SK-MEL-5 (cell line): ENCODE results near the gene CLPTM1L. TPM values are rescaled to one million over a fixed set of nuclear protein-coding genes. Genes with fewer than 3 reads are reported as not detected.
"Not testable (repeated sequence)": the region's sequence is repeated elsewhere in the genome, so short reads cannot be mapped to it uniquely, and the experiment has no call there.

Experiments
- DNase-seq: peaks from one replicate; pipeline ENCODE4 v3.0.0-alpha.2; 2016; ENCODE audit warnings: low read depth, low spot score
- in situ Hi-C: cut with HindIII; loops from 2 replicates; pipeline ENCODE4 v1.10.0; 2016; ENCODE audit warnings: low sequenced_read_pairs, high pct_unique_total_duplicates, low pct_unique_long_range_greater_than_20kb
- total RNA-seq: library from RNA; depleted of rRNA; stranded (reverse); fragments of >200 nt; shearing (Covaris generic); gene quantifications from 2 replicates; pipeline ENCODE4 v1.2.3, GENCODE V29; 2014

The CLPTM1L gene
- total RNA-seq, 1 experiment from 2014 or later: 632 TPM

DNA sequence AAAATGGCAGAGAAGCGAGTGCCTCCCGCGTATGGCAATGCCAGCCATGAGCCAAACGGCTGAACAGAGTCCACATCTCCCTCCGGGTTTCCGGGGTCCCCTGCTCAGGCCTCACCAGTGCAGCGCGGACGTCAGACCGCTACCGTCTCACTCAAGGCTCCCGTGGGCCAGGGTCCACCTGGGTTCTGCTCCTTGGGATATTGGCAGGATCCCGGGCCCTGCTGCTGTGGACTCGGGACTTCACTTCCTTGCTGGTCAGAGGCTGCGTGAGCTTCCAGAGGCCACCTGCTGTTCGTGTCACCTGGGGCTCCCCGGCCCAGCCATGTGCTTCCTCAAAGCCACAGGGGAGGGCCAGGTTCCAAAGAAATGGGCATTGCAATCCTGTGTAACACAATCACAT, 38.4 kb upstream of the CLPTM1L start:
- DNase-seq: no peak
- in situ Hi-C loops: no loop called here

DNA sequence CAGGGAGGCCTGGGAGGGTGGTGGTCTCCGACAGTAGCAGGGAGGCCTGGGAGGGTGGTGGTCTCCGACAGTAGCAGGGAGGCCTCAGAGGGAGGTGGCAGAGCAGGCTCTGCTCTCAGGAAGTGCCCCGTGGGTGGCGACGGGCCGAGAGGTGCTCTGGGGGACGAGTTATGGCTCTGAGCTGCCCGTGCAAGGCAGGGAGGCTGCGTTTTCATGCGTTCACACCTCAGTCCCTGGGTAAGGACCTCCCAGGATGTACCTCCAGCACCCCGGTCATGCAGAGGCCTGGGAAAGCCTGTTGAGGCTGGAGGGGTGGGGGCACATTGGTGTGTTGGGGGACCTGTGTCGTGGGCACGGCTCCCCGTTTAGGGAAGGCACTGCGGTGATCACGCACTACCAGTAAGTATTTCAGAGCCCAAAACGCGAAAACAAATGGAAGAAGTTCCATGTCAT, 37.4 kb upstream of the CLPTM1L start:
- no peak for DNase-seq
- in situ Hi-C loops: no loop called here

DNA sequence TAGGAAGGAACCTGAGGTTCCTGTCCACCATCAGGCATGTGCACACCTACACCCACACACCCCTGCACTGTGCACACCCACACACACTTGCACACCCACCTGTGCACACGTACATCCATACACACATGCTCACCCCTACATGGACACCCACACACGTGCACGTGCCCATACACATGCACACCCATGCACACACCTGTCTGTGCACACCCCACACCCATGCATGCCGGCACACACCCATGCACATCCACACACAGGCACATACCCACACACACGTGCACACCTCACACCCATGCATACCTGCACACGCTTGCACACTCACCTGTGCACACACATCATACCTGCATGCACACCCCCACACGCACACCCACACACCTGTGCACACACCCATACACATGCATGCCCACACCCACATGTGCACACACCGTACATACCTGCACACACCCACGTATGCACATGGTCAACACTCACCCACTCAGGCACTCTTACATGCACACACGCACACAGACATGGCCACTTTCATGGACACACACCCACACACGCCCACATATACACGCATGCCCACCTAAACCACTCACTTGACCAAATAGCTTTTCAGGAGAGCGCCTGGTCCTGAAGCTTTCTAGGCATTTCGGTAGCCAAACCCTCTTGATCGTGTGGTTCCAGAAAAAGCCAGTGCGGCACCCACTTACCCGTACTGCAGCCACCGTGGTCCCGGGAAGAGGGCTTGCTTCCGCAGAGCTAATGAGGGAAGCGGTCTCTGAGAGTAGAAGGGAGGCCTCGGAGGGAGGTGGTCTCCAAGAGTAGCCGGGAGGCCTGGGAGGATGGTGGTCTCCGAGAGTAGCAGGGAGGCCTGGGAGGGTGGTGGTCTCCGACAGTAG, 36.7 kb upstream of the CLPTM1L start:
- DNase-seq: no peak
- in situ Hi-C loops: no loop called here

DNA sequence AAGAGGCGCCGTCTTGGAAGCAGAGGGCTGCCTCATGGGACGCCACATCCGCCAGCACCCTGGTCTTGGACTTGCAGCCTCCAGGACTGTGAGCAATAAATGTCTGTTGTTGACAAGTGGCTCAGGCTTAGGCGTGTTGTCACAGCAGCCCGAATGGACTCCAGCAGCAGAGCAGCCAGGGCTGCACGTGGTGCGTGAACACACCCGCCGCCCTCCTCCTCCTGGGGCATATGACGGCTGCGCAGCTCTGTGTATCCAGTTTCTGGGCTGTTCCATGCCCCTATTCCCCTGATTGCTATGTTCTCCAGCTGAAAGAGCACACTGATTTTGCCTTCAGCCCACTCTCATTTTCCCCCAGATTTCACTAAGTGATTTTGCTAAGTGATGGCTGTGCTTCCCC, 36.0 kb upstream of the CLPTM1L start:
- no peak for DNase-seq
- in situ Hi-C loops: no loop called here

DNA sequence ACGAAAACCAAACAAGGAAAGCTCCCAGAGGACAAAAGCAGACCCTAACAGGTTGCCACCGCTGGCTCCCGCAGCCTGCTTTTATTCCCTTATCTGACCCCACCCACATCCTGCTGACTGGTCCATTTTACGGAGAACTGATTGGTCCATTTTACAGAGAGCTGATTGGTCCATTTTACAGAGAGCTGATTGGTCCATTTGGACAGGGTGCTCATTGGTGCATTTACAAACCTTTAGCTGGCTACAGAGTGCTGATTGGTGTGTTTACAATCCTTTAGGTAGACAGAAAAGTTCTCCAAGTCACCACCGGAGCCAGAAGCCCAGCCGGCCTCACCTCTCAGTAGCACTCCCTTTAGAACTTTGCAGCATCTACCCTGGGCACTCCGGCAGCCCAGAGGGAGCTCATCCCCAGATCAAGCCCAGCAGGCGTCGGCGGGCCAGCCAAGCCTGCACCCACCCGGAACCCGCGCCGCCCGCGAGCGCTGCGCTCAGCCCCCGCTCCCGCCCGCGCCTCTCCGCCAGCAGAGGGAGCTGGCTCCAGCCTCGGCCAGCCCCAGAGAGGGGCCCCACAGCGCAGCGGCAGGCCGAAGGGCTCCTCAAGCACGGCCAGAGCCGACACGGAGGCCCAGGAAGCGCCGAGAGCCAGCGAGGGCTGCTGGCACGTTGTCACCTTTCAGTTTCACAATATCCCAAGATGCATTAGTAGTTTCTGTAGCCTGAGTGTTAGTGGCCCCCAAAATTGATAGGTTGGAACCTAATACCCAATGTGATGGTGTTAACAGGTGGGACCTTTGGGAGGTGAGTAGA, 35.3 kb upstream of the CLPTM1L start:
- peak; percentile 50 for DNase-seq
- in situ Hi-C loops: no loop called here

DNA sequence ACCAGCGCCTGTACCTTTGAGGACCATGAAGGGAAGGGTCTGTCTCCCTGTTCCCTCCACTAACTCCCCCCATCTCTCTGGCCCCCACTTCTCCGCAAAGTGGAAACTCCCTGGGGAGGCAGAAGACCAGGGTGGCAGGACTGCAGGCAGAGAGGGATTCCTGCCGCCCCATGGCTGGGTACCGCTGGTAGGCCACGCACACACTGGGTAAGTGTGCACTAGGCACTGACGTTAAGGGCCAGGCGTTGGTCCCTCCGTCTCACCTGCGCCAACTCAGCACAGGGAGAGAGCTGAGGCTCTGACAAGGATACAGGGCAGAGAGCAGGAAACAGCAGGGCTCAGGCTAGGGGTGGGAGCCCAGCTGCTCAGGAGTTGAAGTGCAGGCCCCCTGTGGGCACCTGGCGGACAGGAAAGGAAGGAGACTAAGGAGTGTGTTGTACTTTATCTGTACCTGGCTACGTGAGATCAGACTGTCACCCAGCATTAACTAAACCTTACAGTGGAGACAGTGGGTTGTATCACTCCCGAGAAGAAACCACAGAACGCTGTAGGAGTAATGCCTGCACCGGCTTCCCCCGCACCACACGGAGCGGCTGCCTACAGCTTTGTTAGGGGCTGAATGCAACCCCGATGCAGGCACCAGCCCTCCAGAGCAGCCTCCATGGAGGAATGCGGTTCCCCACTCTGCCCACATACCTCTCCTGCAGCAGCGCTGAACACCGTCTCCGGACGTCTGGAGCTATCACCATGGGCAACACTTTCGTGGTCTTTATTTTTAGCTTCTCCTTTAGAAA, 34.2 kb upstream of the CLPTM1L start:
- in situ Hi-C loops: no loop called here
- no peak for DNase-seq

DNA sequence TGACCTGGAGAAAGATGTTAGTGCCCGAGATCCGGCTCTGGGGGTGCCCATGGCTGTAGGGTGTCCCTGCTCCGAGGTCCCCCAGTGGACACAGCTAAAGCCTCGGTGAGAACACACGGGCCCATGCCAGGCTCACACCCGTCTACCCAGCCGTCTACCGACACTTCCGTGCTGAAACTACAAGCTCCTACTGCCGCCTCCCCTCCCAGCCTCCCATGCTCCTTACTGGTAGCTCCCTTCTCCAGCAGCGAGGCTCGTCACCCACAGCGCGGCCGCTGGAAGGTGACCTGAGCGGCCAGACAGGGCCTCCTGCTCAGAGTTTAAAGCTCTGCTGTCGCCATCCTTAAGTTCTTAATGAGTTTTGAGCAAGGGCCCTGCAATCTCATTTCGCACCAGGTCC, 33.2 kb upstream of the CLPTM1L start:
- in situ Hi-C loops: no loop called here
- no peak for DNase-seq

DNA sequence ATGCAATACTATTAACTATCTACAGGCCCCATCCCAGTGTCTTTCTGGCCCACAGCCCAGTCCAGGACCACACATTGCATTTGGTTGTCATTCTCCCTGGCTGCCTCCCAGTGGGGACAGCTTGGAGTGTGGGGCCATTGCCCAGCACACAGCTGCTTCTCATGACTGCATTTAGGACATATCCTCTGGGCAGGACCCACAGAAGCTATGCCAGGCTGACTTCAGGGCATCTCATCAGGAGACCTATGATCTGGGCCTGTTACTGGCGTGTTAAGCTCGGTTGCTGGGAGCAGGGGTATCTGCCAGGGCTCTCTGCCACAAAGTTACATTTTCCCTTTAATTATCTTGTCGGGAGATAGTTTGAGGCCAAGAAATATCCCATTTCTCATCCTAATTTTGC, 32.1 kb upstream of the CLPTM1L start:
- in situ Hi-C loops: no loop called here
- DNase-seq: no peak

DNA sequence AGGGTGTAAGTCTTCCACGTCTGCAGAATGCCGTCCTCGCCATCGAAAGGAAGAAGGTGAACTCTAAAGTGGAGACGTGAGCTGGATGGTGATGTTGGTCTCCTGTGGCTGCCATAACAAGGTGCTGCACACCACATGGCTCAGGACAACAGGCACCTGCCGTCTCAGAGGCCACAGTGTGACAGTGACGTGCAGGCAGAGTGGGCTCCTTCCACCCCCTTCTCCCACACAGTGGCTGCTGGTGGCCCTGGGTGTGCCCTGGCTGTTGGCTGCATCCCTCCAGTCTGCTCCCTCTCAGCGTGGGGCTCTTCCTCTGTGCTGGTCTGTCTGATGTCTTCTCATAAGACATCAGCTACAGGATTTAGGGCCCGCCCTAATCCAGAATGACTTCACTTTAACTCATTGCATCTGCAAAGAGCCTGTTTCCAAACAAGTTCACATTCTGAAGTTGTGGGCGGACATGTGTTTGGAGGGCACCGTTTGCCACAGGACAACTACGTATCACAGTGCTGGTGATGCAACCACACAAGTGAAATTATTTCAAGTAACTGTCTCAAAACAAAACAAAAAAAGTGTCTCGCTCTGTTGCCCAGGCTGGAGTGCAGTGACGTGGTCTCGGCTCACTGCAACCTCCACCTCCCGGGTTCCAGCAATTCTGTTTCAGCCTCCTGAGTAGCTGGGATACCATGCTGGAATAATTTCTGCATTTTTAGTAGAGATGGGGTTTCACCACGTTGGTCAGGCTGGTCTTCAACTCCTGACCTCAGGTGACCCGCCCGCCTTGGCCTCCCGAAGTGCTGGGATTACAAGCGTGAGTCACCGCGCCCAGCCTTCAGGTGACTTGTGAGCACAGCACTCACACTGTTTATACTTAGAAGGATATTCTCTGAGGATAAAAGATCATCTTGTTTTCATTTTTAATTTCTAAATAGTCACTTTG, 31.2 kb upstream of the CLPTM1L start:
- DNase-seq: no peak
- in situ Hi-C loops: no loop called here

DNA sequence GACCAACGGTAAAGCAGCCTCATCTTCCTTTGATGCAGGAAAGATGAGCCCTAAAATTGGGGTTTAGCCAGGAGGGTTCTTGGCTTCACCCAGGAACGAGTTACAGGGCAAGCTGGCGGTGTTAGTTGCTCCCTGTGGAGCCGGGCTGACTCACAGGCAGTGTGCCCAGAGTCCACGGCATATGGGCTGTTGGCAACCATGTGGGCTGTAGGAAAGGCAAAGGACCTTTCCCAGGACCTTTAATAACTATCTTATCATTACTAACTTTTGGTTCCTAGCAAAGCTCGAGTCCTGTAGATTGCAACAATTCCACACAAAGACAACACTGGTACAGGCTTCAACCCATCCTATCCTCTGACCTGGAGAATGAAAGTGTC, 29.8 kb upstream of the CLPTM1L start:
- in situ Hi-C loops: no loop called here
- DNase-seq: peak; percentile 19

DNA sequence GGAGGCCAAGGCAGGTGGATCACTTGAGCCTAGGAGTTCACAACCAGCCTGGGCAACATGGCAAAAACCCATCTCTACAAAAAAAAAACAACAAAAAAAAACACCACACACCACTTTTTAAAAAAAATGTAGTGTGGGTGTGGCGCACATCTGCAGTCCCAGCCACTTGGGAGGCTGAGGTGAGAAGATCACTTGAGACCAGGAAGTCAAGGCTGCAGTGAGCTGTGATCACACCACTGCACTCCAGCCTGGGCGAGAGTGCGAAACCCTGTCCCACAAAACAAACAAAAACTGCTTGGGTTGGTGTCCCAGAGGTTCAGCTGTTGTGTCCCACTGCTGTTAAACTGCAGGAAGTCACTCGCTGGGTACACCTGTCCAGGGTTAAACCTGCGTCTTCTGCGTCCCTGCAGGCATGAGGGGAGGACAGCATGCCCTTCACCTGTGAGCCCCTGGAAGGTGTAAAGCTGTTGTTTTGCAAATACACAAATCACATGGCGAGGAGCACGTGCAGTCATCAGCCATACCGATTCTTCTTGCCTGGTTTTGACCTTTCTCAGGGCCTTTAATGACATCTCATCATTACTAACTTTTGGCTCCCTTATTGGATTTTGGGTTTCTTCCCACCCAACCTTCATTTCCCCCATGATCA, 29.3 kb upstream of the CLPTM1L start:
- in situ Hi-C loops: no loop called here
- no peak for DNase-seq

DNA sequence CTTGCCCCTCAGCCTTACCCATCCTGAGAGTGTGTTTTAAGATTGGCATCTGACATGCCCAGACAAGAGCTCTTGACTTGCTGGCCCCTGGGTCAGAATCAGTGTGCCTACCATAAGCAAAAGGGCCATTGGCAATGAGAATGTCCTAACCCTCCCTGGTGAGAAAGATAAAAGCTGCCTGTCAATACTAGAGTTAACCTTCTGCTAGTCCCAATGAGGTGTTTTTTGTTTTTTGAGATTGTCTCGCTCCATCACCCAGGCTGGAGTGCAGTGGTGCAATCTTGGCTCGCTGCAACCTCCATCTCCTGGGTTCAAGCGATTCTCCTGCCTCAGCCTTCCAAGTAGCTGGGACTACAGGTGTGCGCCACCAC, 27.1 kb upstream of the CLPTM1L start:
- DNase-seq, in situ Hi-C loops: not testable (repeated sequence)

DNA sequence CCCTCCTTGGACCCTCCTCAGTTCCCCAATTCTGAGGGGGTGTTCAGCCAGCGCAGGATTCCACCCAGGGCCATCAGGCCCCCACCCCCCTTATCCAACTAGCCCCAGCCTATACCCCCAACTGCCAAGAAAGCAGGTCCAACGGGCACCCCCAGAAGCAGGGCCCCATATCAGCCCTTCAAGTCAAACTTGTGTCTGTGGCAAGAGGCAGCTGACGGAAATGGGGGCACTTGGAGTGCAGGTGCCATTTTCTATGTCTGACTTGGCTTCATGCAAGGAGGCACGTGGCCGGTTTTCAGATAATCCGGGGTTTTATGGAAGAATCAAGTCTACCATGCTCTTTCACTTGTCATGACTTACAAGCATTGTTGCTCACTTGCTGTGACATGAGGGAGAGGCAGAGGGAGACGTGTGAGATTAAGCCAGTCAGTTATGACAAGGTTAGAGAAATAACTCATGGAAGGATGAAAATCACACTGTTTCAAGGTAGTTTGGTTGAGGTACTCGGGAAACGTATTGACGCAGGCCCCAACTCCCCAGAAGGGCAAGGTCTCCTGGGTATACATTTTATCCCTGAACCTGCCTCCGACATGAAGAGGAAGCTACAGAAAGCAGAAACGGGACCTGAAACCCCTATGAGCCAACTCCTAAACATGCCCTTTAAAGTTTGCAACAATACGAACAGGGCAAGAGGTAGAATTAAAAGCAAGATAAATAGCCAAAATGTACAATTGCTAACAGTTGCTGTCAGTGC, 26.5 kb upstream of the CLPTM1L start:
- in situ Hi-C loops: no loop called here
- DNase-seq: no peak

DNA sequence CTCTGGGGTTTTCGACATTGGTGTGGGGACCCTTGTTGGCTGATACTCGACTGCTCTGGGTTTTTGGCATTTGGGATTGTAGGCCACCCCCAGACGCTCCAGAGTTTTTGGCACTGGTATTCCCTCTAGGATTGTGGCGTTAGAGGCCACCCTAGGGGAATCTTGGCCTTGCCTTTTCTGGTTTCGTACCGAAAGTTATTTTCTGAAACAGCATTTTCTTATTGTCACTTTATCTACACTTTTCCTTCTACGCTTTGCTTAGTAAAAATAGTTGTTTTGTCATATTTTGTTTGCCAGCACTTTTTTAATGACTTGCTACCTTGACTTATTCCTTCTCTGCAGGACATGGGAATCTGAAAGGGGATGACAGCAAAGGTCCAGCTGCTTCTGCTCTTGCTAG, 25.1 kb upstream of the CLPTM1L start:
- in situ Hi-C loops: no loop called here
- DNase-seq: no peak

DNA sequence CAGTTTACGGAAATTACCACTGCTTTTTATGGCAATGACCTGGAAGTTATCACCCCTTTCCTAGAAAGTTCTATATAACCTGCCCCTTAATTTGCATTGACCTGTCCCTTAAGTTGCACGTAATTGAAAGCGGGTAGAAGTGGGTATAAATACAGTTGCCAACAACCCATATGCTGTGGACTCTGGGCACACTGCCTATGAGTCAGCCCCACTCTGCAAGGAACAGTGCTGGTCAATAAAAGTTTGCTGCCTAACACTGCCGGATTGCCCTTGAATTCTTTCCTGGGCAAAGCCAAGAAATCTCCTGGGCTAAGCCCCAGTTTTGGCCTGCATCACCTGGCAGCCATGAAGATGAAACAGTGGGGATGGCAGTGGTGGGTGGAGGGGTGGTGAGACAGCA, 23.9 kb upstream of the CLPTM1L start:
- in situ Hi-C loops: no loop called here

DNA sequence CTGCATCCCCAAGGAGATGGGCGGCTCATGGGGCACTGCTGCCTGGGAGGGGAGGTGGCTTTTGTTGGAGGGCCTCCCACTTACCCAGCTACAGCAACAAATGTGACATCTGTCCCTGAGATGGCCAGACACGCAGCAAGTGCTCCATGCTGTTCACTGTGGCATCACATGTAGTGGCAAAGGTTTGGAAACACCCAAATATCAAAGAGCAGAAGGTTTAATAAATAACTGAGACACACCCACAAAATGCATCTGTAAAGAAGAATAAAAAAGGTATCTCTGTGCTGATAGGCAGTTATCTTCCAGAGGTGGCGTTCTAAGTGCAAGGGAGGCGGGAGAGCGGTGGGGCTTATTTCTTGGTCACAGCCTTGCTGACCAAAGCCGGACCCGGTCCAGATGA, 23.3 kb upstream of the CLPTM1L start:
- no peak for DNase-seq
- in situ Hi-C loops: no loop called here

More for the DNA sequence above, 23.9 kb upstream of the CLPTM1L start:
- no peak for DNase-seq
